Esophagus squamous epithelium (tissue), 5 donors: ENCODE data around the gene RAX. TPM values are rescaled to one million over a fixed set of nuclear protein-coding genes. Genes with fewer than 3 reads are reported as not detected.

Experiments
- DNase-seq: peaks from one replicate; lab custom pipeline; 2025; lab: John Stamatoyannopoulos, UW
- H3K27ac ChIP-seq, 4 donors: fragments of 200-600 bp; sonication (generic); one replicate each; pipeline ENCODE4 v1.5.1; 2016 to 2019; ENCODE audit warnings: mild to moderate bottlenecking in 1 of 4
- H3K27me3 ChIP-seq, 4 donors: fragments of 200-600 bp; sonication (generic); 1 replicate in 3 of 4; 2 replicates in 1 of 4; pipeline versions ENCODE4 v1.5.1 to v1.6.0; 2017 to 2021; ENCODE audit warnings: antibody characterized with exemption in 1 of 4
- H3K36me3 ChIP-seq, 3 donors: fragments of 200-600 bp; sonication (generic); one replicate each; pipeline ENCODE4 v1.5.1; 2016 to 2019
- H3K4me1 ChIP-seq, 3 donors: fragments of 200-600 bp; sonication (generic); one replicate each; pipeline ENCODE4 v1.5.1; 2017 to 2019
- H3K4me3 ChIP-seq, 4 donors: fragments of 200-600 bp; sonication (generic); 1 replicate in 3 of 4; 2 replicates in 1 of 4; pipeline ENCODE4 v1.5.1; 2016 to 2019; ENCODE audit warnings: mild to moderate bottlenecking in 2 of 4, moderate library complexity in 1 of 4
- H3K9me3 ChIP-seq, 3 donors: fragments of 200-600 bp; sonication (generic); one replicate each; pipeline ENCODE4 v1.5.1; 2016 to 2019
- CTCF ChIP-seq, 6 experiments: fragments of 450-650 bp in 4 of 6; fragments of 200-600 bp in 2 of 6; sonication (generic) in 2 of 6; IDR thresholded peaks; one replicate each; pipeline ENCODE4 v1.5.1; 2016 to 2019; ENCODE audit warnings: antibody characterized with exemption in 6 of 6, mild to moderate bottlenecking in 4 of 6, moderate library complexity in 4 of 6
- POLR2A ChIP-seq, 4 donors: fragments of 450-650 bp; IDR thresholded peaks; one replicate each; pipeline ENCODE4 v1.6.1; 2017; ENCODE audit warnings: antibody characterized with exemption in 4 of 4, mild to moderate bottlenecking in 4 of 4, moderate library complexity in 3 of 4
- WGBS, 2 donors: methylation state at CpG; one replicate each; pipeline ENCODE4 v1.1.5; 2018; 5-methylcytosine and 5-hydroxymethylcytosine counted together
- intact Hi-C: fragments of 100-400 bp; cut with DNase I; formaldehyde crosslinking; loops from one replicate; pipeline ENCODE4 v1.15.0; 2022
- total RNA-seq, 4 donors: library from RNA; depleted of rRNA; stranded (reverse); fragments of >200 nt; gene quantifications; one replicate each; pipeline ENCODE4 v1.1.0, GENCODE V29; 2016
- donor health status: DM: yes; HTN: yes; CAD: no.

RAX gene
- total RNA-seq, 4 donors from 2014 or later: not detected

- no peak for DNase-seq
- no peak overlapping the region for H3K4me3 ChIP-seq
- H3K27ac ChIP-seq: no peak overlapping the region
- no peaks in the 10 kb centered on the region for H3K36me3 ChIP-seq
- TF ChIP-seq POLR2A (IDR thresholded peaks at IDR 0.05) (no peak), CTCF (IDR thresholded peaks at IDR 0.05) (no peak)
- peaks cover 0 to 45% (median 0%) of the 10 kb centered on the region in 4 donors for H3K27me3 ChIP-seq
- intact Hi-C loops: no loop called here
- H3K9me3 ChIP-seq: no peaks in the 10 kb centered on the region
- H3K4me1 ChIP-seq: no peaks in the 10 kb centered on the region
- 69 to 70% methylated on average over 2 of the region's 2 CpGs for WGBS, 2 donors
Observed at GRCh38 chr18:59229191-59229590, 44.1 kb downstream of the RAX start.

DNA sequence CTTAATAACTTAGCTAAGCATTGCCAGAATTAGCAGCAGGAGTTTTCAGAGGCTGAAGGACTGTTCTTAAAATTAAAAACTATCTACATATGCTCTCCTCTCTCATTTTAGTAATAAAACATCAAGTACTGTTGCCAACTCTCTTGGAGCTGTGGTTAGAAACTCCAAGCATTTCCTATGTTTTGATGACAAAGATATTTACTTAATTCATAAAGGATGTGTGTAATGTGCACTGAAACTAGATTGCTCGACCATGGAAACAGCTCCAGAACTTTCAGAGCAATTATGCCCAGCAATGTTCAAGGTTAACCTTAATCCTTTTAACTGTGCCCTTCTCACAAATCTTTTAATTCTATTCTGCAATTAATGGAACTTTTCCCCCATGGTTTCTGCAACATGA lies 44.9 kb downstream of the RAX start:
- 11 to 32% methylated on average over 1 of the region's 1 CpG for WGBS, 2 donors
- H3K27me3 ChIP-seq: peaks cover 0 to 54% (median 0%) of the 10 kb centered on the region in 4 donors
- no peak overlapping the region for H3K4me3 ChIP-seq
- H3K27ac ChIP-seq: no peak overlapping the region
- intact Hi-C loops: no loop called here
- TF ChIP-seq POLR2A (IDR thresholded peaks at IDR 0.05): no peak
- TF ChIP-seq CTCF (IDR thresholded peaks at IDR 0.05): no peak
- H3K4me1 ChIP-seq: no peaks in the 10 kb centered on the region
- H3K9me3 ChIP-seq: no peaks in the 10 kb centered on the region
- no peaks in the 10 kb centered on the region for H3K36me3 ChIP-seq
- DNase-seq: no peak

DNA sequence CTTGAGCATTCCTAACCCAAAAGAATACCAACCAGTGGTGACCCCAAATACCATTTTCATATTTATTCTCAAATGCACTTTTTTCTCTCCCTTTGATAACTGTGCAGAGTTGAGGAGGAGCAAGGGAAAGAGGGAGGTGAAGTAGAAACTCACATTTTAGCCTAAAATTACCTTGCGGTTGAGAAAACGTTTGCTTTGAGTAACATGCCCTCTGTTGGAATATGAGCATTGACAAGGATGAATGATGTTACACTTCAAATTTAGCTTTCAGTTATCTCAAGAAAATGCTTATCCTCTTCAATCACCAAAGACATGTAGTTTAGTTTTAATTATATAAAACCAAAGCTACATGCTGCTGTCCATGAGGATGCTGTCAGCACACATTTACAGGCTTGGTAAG lies 50.9 kb downstream of the RAX start:
- WGBS, 2 donors: 58 to 77% methylated on average over 2 of the region's 2 CpGs
- no peak overlapping the region for H3K27ac ChIP-seq
- no peaks in the 10 kb centered on the region for H3K36me3 ChIP-seq
- peaks cover 0 to 17% (median 0%) of the 10 kb centered on the region in 3 donors for H3K4me1 ChIP-seq
- intact Hi-C loops: no loop called here
- H3K9me3 ChIP-seq: no peaks in the 10 kb centered on the region
- DNase-seq: no peak
- TF ChIP-seq CTCF (IDR thresholded peaks at IDR 0.05) (no peak), POLR2A (IDR thresholded peaks at IDR 0.05) (no peak)
- no peak overlapping the region for H3K4me3 ChIP-seq
- peaks cover 3 to 79% (median 14%) of the 10 kb centered on the region in 4 donors for H3K27me3 ChIP-seq

DNA sequence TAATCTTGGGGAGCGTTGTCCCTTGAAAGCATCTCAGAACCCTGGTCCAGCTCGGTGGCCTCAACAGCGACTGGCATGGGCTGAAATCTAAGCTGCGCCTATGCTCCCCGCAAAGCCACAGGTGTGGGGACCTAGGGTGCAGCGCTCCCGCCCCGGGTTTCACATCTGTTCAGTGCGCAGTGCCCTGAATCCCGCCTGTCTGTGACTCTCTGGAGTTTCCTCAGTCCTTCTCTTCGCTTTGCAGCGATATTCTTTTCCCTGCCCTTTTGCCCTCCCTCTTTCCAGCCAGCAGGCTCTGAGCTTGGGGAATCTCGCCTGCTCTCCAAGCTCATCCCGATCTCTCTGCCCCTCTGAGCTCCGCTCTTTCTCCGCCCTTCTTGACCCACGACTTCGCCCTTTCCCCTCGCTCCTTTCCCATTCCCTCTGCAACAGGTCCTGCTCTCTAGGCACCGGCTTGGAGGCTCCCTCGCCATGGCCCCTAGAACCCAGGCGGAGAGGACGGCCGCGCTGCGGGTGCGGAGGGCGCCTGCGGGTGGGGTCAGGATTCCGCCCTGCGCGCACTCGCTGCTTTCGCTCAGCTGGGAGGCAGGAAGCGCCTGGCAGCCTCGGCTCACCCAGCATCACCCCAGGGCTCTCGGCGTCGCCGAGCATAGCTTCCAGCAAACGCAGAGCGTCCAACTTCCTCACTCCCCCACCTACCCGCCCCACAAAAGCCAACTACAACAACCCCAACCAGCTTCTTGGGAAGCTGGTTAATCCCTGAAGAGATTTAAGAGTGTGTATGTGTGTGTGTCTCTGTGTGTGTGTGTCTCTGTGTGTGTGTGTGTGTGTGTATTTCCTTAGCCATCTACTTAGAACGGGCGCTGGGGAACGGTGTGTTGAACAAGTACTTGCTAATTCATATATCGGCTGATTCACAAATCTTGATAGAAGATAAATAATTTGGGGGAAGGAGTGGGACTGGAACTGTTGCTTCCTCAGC lies 52.2 kb downstream of the RAX start:
- Histone ChIP-seq H3K36me3 (no peaks in the 10 kb centered on the region), H3K27me3 (peaks cover 3 to 88% (median 14%) of the 10 kb centered on the region in 4 donors), H3K27ac (no peak overlapping the region), H3K4me1 (peaks cover 0 to 17% (median 0%) of the 10 kb centered on the region in 3 donors), H3K4me3 (peak overlapping the region in 1 of 4 donors; percentile 37), H3K9me3 (no peaks in the 10 kb centered on the region)
- TF ChIP-seq CTCF (IDR thresholded peaks at IDR 0.05) (no peak), POLR2A (IDR thresholded peaks at IDR 0.05) (no peak)
- WGBS, 2 donors: 5 to 6% methylated on average over 27 to 28 of the region's 47 CpGs
- intact Hi-C loops: no loop called here
- no peak for DNase-seq

DNA sequence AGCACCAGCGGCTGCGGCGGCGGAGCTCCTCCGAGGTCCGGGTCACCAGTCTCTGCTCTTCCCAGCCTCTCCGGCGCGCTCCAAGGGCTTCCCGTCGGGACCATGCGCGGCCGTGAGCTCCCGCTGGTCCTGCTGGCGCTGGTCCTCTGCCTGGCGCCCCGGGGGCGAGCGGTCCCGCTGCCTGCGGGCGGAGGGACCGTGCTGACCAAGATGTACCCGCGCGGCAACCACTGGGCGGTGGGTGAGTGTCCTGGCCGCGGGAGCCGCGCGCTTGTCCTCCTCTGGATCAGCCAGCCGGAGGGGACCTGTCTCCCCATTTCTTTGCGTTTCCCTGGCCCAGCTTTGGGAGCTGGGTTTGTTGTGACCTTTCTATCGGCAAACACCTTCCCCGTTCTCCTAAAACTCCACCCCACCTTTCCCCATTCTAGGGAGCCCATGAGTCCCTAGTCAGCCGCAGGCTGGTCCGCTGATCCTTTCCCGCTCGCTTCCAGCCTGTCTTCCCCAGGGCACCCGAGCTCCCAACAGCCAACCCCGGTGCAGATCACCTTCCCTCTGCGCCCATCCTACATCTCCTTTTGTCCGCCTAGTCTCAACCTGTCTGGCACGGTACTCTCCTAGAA lies 53.0 kb downstream of the RAX start:
- Histone ChIP-seq H3K27ac (no peak overlapping the region), H3K27me3 (peaks cover 3 to 96% (median 14%) of the 10 kb centered on the region in 4 donors), H3K36me3 (no peaks in the 10 kb centered on the region), H3K4me3 (no peak overlapping the region), H3K9me3 (no peaks in the 10 kb centered on the region), H3K4me1 (peaks cover 0 to 17% (median 0%) of the 10 kb centered on the region in 3 donors)
- DNase-seq: no peak
- intact Hi-C loops: no loop called here
- WGBS, 2 donors: 0 to 7% methylated on average over 11 to 12 of the region's 46 CpGs
- TF ChIP-seq CTCF (IDR thresholded peaks at IDR 0.05): no peak
